Measurements from ENCODE around the gene WNT6.

DNA sequence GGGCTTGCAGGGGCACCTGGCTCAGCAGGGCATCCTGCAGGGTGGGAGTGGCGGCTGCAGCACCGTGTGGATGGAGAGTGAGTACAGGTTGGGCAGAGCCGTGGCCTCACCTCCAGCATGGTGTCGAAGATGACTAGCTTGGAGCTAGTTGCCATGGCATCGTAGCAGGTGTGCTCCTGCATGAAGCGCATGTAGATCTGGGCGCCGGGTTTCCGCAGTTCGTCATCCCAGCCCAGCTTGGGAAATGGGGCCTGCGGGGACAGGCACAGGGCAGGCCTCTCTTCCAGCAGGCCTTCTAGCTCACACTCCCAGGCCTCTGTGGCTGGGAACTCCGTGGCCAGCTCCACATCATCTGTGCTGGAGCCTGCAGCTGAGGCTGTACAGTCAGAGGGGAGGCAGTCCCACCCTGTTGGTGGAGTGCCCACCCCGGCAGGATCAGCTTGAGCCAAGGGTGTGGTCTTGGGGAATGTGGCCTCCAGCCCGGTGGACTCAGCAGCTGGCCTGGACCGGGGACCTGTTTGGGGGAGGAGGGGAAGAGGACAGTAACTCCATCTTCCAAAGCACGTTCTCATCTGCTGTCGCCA lies 29.6 kb upstream of the WNT6 start:
- TF ChIP-seq, protein P1, sequence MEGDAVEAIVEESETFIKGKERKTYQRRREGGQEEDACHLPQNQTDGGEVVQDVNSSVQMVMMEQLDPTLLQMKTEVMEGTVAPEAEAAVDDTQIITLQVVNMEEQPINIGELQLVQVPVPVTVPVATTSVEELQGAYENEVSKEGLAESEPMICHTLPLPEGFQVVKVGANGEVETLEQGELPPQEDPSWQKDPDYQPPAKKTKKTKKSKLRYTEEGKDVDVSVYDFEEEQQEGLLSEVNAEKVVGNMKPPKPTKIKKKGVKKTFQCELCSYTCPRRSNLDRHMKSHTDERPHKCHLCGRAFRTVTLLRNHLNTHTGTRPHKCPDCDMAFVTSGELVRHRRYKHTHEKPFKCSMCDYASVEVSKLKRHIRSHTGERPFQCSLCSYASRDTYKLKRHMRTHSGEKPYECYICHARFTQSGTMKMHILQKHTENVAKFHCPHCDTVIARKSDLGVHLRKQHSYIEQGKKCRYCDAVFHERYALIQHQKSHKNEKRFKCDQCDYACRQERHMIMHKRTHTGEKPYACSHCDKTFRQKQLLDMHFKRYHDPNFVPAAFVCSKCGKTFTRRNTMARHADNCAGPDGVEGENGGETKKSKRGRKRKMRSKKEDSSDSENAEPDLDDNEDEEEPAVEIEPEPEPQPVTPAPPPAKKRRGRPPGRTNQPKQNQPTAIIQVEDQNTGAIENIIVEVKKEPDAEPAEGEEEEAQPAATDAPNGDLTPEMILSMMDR (IDR thresholded peaks at IDR 0.05): no peak
- no peak for TF ChIP-seq POLR2A (IDR thresholded peaks at IDR 0.05)

Data from prostate gland (tissue), 2 donors.